K562 (cell line): Measurements from ENCODE around the gene ZNF628. TPM values are rescaled to one million over a fixed set of nuclear protein-coding genes. Genes with fewer than 3 reads are reported as not detected.
A peak's percentile ranks its signal among the peaks of the same experiment; 100 is the strongest.

ENCODE experiments used
- ESRRB ChIP-seq: fragments of 250-450 bp; sonication (Bioruptor Pico); IDR thresholded peaks from 2 replicates; pipeline ENCODE4 v1.5.0; 2020; ENCODE audit warnings: mild to moderate bottlenecking, moderate library complexity, borderline replicate concordance
- GTF2B ChIP-seq: IDR thresholded peaks from 2 replicates; pipeline ENCODE4 v1.6.1; 2011; ENCODE audit not compliant: insufficient read length; ENCODE audit errors: extremely low read depth
- GTF2E2 ChIP-seq: fragments of 200-800 bp; sonication (Bioruptor generic); IDR thresholded peaks from 2 replicates; pipeline ENCODE4 v1.6.1; 2016; ENCODE audit warnings: missing genetic modification characterization, missing compliant biosample characterization
- HES1 ChIP-seq: fragments of 450-650 bp; IDR thresholded peaks from 2 replicates; pipeline ENCODE4 v1.6.1; 2016; ENCODE audit warnings: low read depth, mild to moderate bottlenecking, moderate library complexity
- ILF3 ChIP-seq: fragments of 450-650 bp; IDR thresholded peaks from 2 replicates; pipeline ENCODE4 v1.6.1; 2018; ENCODE audit warnings: antibody characterized with exemption, mild to moderate bottlenecking, moderate library complexity, borderline replicate concordance
- LEF1 ChIP-seq: fragments of 450-650 bp; IDR thresholded peaks from 2 replicates; pipeline ENCODE4 v1.6.1; 2016; ENCODE audit warnings: mild to moderate bottlenecking
- NBN ChIP-seq: fragments of 450-650 bp; IDR thresholded peaks from 2 replicates; pipeline ENCODE4 v1.6.1; 2016; ENCODE audit warnings: low read depth, mild to moderate bottlenecking
- NFATC3 ChIP-seq: fragments of 450-650 bp; IDR thresholded peaks from 2 replicates; pipeline ENCODE4 v1.6.1; 2017; ENCODE audit warnings: mild to moderate bottlenecking
- SNIP1 ChIP-seq: fragments of 450-650 bp; IDR thresholded peaks from 2 replicates; pipeline ENCODE4 v1.7.1; 2017; ENCODE audit warnings: low read depth, mild to moderate bottlenecking
- TCF3 ChIP-seq: sonication (generic); formaldehyde crosslinking; IDR thresholded peaks from 2 replicates; pipeline ENCODE4 v1.4.0; 2020; ENCODE audit warnings: mild to moderate bottlenecking, missing genetic modification reagents
- U2AF2 ChIP-seq: fragments of 200-400 bp; formaldehyde crosslinking; optimal IDR thresholded peaks from 2 replicates; pipeline ENCODE3; 2017; ENCODE audit warnings: low read depth, mild to moderate bottlenecking, low read length
- ZNF3 ChIP-seq: fragments of 250-450 bp; sonication (Bioruptor Pico); IDR thresholded peaks from 2 replicates; pipeline ENCODE4 v1.5.0; 2021; ENCODE audit warnings: mild to moderate bottlenecking, moderate library complexity
- ZNF778 ChIP-seq: fragments of 450-650 bp; formaldehyde crosslinking; IDR thresholded peaks from 2 replicates; pipeline ENCODE4 v1.4.0; 2020; ENCODE audit warnings: mild to moderate bottlenecking, moderate library complexity
- polyA plus RNA-seq, 8 experiments: library from polyadenylated mRNA; depleted of rRNA in 4 of 8; stranded (reverse) in 5 of 8; unstranded in 3 of 8; fragments of >200 nt; fragmentation: Nextera tagmentation in 2 of 8; fragmentation: Illumina TruSeq in 1 of 8; extraction: Ambion mirVana in 2 of 8; extraction: Trizol in 1 of 8; gene quantifications; 2 replicates each; pipeline versions ENCODE4 v1.2.1 to v1.2.3, GENCODE V29; 2011 to 2014; ENCODE audit warnings: inconsistent platforms in 1 of 8, missing spikeins in 1 of 8
- total RNA-seq, 7 experiments: library from RNA; depleted of rRNA in 6 of 7; stranded (reverse); fragments of >200 nt in 6 of 7; fragmentation: Illumina TruSeq in 2 of 7; extraction: Trizol in 2 of 7; gene quantifications; 2 replicates each; pipeline versions ENCODE4 v1.2.1 to v1.2.3, GENCODE V29; 2011 to 2021; ENCODE audit warnings: low replicate concordance in 1 of 7
- TF ChIP-seq, protein P1 (sequence below): fragments of 250-450 bp; sonication (Bioruptor Pico); IDR thresholded peaks from 2 replicates; pipeline ENCODE4 v1.5.0; 2021
- TF ChIP-seq, protein P2 (sequence below), 2 experiments: fragments of 450-650 bp in 1 of 2; sonication (generic) in 1 of 2; formaldehyde crosslinking in 1 of 2; IDR thresholded peaks; 2 replicates each; pipeline versions ENCODE4 v1.7.1 to v1.9.0; 2016 to 2022; ENCODE audit warnings: inconsistent platforms in 1 of 2, mild to moderate bottlenecking in 1 of 2, missing genetic modification reagents in 1 of 2

Gene ZNF628
- total and polyA plus RNA-seq, 9 of the 15 experiments (the other 6 are each of a cell fraction or from before 2014, with no cell fraction given) = 0.13 to 13.6 (median 2.2) TPM; not detected in 3

GRCh38 chr19:55476100-55476775 lies at the start of gene ZNF628 (continued):
- TF ChIP-seq, protein P1, sequence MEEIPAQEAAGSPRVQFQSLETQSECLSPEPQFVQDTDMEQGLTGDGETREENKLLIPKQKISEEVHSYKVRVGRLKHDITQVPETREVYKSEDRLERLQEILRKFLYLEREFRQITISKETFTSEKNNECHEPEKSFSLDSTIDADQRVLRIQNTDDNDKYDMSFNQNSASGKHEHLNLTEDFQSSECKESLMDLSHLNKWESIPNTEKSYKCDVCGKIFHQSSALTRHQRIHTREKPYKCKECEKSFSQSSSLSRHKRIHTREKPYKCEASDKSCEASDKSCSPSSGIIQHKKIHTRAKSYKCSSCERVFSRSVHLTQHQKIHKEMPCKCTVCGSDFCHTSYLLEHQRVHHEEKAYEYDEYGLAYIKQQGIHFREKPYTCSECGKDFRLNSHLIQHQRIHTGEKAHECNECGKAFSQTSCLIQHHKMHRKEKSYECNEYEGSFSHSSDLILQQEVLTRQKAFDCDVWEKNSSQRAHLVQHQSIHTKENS = no peak
- TF ChIP-seq, protein P2, sequence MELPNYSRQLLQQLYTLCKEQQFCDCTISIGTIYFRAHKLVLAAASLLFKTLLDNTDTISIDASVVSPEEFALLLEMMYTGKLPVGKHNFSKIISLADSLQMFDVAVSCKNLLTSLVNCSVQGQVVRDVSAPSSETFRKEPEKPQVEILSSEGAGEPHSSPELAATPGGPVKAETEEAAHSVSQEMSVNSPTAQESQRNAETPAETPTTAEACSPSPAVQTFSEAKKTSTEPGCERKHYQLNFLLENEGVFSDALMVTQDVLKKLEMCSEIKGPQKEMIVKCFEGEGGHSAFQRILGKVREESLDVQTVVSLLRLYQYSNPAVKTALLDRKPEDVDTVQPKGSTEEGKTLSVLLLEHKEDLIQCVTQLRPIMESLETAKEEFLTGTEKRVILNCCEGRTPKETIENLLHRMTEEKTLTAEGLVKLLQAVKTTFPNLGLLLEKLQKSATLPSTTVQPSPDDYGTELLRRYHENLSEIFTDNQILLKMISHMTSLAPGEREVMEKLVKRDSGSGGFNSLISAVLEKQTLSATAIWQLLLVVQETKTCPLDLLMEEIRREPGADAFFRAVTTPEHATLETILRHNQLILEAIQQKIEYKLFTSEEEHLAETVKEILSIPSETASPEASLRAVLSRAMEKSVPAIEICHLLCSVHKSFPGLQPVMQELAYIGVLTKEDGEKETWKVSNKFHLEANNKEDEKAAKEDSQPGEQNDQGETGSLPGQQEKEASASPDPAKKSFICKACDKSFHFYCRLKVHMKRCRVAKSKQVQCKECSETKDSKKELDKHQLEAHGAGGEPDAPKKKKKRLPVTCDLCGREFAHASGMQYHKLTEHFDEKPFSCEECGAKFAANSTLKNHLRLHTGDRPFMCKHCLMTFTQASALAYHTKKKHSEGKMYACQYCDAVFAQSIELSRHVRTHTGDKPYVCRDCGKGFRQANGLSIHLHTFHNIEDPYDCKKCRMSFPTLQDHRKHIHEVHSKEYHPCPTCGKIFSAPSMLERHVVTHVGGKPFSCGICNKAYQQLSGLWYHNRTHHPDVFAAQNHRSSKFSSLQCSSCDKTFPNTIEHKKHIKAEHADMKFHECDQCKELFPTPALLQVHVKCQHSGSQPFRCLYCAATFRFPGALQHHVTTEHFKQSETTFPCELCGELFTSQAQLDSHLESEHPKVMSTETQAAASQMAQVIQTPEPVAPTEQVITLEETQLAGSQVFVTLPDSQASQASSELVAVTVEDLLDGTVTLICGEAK (IDR thresholded peaks at IDR 0.05) = no peak; the same call in 1 of the 2 replicates
- TF ChIP-seq, protein P2 (CRISPR knock-in tag; IDR thresholded peaks at IDR 0.05) = no peak
- TF ChIP-seq LEF1 (no peak), GTF2B (no peak), ZNF3 (CRISPR knock-in tag) (no peak), ESRRB (CRISPR knock-in tag) (no peak), U2AF2 (no peak), ZNF778 (no peak), TCF3 (no peak), GTF2E2 (tag) (no peak), HES1 (no peak), SNIP1 (no peak), NFATC3 (no peak), NBN (peak; percentile 50; the same call in 1 of the 2 replicates), ILF3 (no peak)
